HCT116 (cell line): Measurements from ENCODE around the gene ENTPD5. TPM values are rescaled to one million over a fixed set of nuclear protein-coding genes. Genes with fewer than 3 reads are reported as not detected.

Experiments
- ATAC-seq: fragments of 200-7000 bp; cut with Tn5 transposase; 2 replicates; pipeline ENCODE4 v1.9.1; 2020; ENCODE audit warnings: mild to moderate bottlenecking, moderate library complexity
- BruUV-seq: library from RNA; stranded (reverse); fragments of 400-500 nt; replicated peaks from 2 replicates; lab custom pipeline; 2021; lab: Mats Ljungman, UMichigan
- CTCF ChIA-PET: fragments of 300-600 bp; sonication (Branson Sonifier 250); formaldehyde crosslinking; loops from one replicate; lab custom pipeline; 2021; ENCODE audit warnings: antibody characterized with exemption; lab: Charles Lee
- POLR2A ChIA-PET: fragments of 300-600, 350-600 bp; sonication (Branson Sonifier 250); formaldehyde crosslinking; loops from one replicate; lab custom pipeline; 2021; ENCODE audit warnings: antibody characterized with exemption; lab: Charles Lee
- RAD21 ChIA-PET, 2 experiments: fragments of 300-600 bp; sonication (Branson Sonifier 250); formaldehyde crosslinking; loops; one replicate each; lab custom pipeline; 2023; ENCODE audit warnings: low total read pairs in 2 of 2; ENCODE audit not compliant: uncharacterized antibody in 2 of 2, unreplicated experiment in 2 of 2, low non-redundant PET in 1 of 2; lab: Charles Lee
- DNase-seq: peaks from one replicate; pipeline ENCODE4 v3.0.0-alpha.2; 2010; ENCODE audit warnings: low read depth, low spot score
- H2AFZ ChIP-seq: fragments of 200-600 bp; shearing (Covaris generic), sonication (generic); 2 replicates; pipeline ENCODE4 v1.6.1; 2017; ENCODE audit warnings: low read depth, mixed run types, mixed read lengths, antibody characterized with exemption, low read length; ENCODE audit not compliant: poor library complexity, severe bottlenecking
- H3K27ac ChIP-seq: 2 replicates; pipeline ENCODE4 v1.5.1; 2012; ENCODE audit warnings: low read depth, low read length
- H3K27me3 ChIP-seq: fragments of 200-600 bp; sonication (generic); 2 replicates; pipeline ENCODE4 v1.6.1; 2016; ENCODE audit warnings: mixed run types, low read length, mixed read lengths; ENCODE audit not compliant: insufficient read depth
- H3K36me3 ChIP-seq, 2 experiments: fragments of 200-500 bp in 1 of 2; fragments of 200-600 bp in 1 of 2; sonication (Bioruptor generic) in 1 of 2; sonication (generic) in 1 of 2; 2 replicates each; pipeline versions ENCODE4 v1.5.1 to v1.6.1; 2014 to 2016; ENCODE audit warnings: low read length in 2 of 2, inconsistent platforms in 1 of 2, mixed read lengths in 1 of 2, mixed run types in 1 of 2; ENCODE audit not compliant: insufficient read depth in 2 of 2, control insufficient read depth in 1 of 2
- H3K4me1 ChIP-seq, 2 experiments: fragments of 200-600 bp in 1 of 2; sonication (generic) in 1 of 2; 2 replicates each; pipeline versions ENCODE4 v1.5.1 to v1.6.1; 2012 to 2017; ENCODE audit warnings: low read length in 2 of 2, inconsistent platforms in 1 of 2, mild to moderate bottlenecking in 1 of 2, mixed read lengths in 1 of 2, mixed run types in 1 of 2, moderate library complexity in 1 of 2; ENCODE audit not compliant: insufficient read depth in 2 of 2, control insufficient read depth in 1 of 2
- H3K4me2 ChIP-seq: fragments of 200-600 bp; sonication (generic); 2 replicates; pipeline ENCODE4 v1.6.1; 2017; ENCODE audit warnings: mixed run types, low read length, mixed read lengths
- H3K4me3 ChIP-seq, 2 experiments: fragments of 200-600 bp in 1 of 2; sonication (generic) in 1 of 2; replicated peaks in 1 of 2; 2 replicates each; pipeline ENCODE4 v1.5.1; 2011 to 2016; ENCODE audit warnings: low read length in 2 of 2, control low read depth in 1 of 2, low read depth in 1 of 2, mild to moderate bottlenecking in 1 of 2, mixed read lengths in 1 of 2, mixed run types in 1 of 2
- H3K79me2 ChIP-seq: fragments of 200-600 bp; sonication (generic); 2 replicates; pipeline ENCODE4 v1.6.1; 2017; ENCODE audit warnings: mild to moderate bottlenecking, mixed run types, low read length, moderate library complexity, mixed read lengths; ENCODE audit not compliant: insufficient read depth
- H3K9ac ChIP-seq: fragments of 200-600 bp; sonication (generic); 2 replicates; pipeline ENCODE4 v1.6.1; 2016; ENCODE audit warnings: low read length, mixed read lengths
- H3K9me2 ChIP-seq: fragments of 200-600 bp; sonication (generic), shearing (Covaris generic); 2 replicates; pipeline ENCODE4 v1.6.1; 2017; ENCODE audit warnings: mixed run types, mild to moderate bottlenecking, moderate library complexity; ENCODE audit not compliant: insufficient read depth
- H3K9me3 ChIP-seq, 2 experiments: fragments of 200-500 bp in 1 of 2; fragments of 200-600 bp in 1 of 2; sonication (Bioruptor generic) in 1 of 2; sonication (generic) in 1 of 2; 2 replicates each; pipeline ENCODE4 v1.6.1; 2014 to 2017; ENCODE audit warnings: low read length in 2 of 2, mixed read lengths in 2 of 2, inconsistent platforms in 1 of 2, low read depth in 1 of 2, mild to moderate bottlenecking in 1 of 2, mixed run types in 1 of 2, moderate library complexity in 1 of 2; ENCODE audit not compliant: control insufficient read depth in 1 of 2, insufficient read depth in 1 of 2
- H4K20me1 ChIP-seq: fragments of 200-600 bp; sonication (generic), shearing (Covaris generic); 2 replicates; pipeline ENCODE4 v1.6.1; 2017; ENCODE audit warnings: mixed run types, mild to moderate bottlenecking, moderate library complexity; ENCODE audit not compliant: insufficient read depth
- CBX3 ChIP-seq: IDR thresholded peaks from 2 replicates; pipeline ENCODE4 v1.6.1; 2012; ENCODE audit warnings: low read depth
- EGR1 ChIP-seq: IDR thresholded peaks from 2 replicates; pipeline ENCODE4 v1.6.1; 2012; ENCODE audit warnings: low read depth
- EZH2 ChIP-seq: fragments of 200-600 bp; sonication (generic); IDR thresholded peaks from 2 replicates; pipeline ENCODE4 v1.6.1; 2017; ENCODE audit warnings: antibody characterized with exemption, mixed run types
- EZH2phosphoT487 ChIP-seq: fragments of 200-600 bp; IDR thresholded peaks from 2 replicates; pipeline ENCODE4 v1.6.1; 2018; ENCODE audit warnings: antibody characterized with exemption, borderline replicate concordance
- FOSL1 ChIP-seq: IDR thresholded peaks from 2 replicates; pipeline ENCODE4 v1.6.1; 2012; ENCODE audit warnings: low read depth
- JUND ChIP-seq: IDR thresholded peaks from 2 replicates; pipeline ENCODE4 v1.6.1; 2012
- POLR2A ChIP-seq: IDR thresholded peaks from 2 replicates; pipeline ENCODE4 v1.7.0; 2011; ENCODE audit warnings: borderline replicate concordance; ENCODE audit not compliant: insufficient read depth, insufficient read length; ENCODE audit errors: extremely low read depth
- POLR2AphosphoS5 ChIP-seq: IDR thresholded peaks from 2 replicates; pipeline ENCODE4 v1.6.1; 2011; ENCODE audit warnings: mild to moderate bottlenecking, low read depth, low read length, moderate library complexity
- RAD21 ChIP-seq: IDR thresholded peaks from 2 replicates; pipeline ENCODE4 v1.6.1; 2012; ENCODE audit warnings: low read depth, mild to moderate bottlenecking
- SP1 ChIP-seq: IDR thresholded peaks from 2 replicates; pipeline ENCODE4 v1.6.1; 2012; ENCODE audit warnings: low read depth
- TCF7L2 ChIP-seq: IDR thresholded peaks from 2 replicates; pipeline ENCODE4 v1.7.0; 2011; ENCODE audit warnings: borderline replicate concordance, inconsistent platforms; ENCODE audit not compliant: insufficient read depth, insufficient read length; ENCODE audit errors: extremely low read depth
- YY1 ChIP-seq: IDR thresholded peaks from 2 replicates; pipeline ENCODE4 v1.6.1; 2011; ENCODE audit warnings: low read length, low read depth, moderate library complexity, mild to moderate bottlenecking; ENCODE audit not compliant: insufficient replicate concordance; ENCODE audit errors: extremely low read depth
- ZBTB33 ChIP-seq: IDR thresholded peaks from 2 replicates; pipeline ENCODE4 v1.6.1; 2011; ENCODE audit warnings: mild to moderate bottlenecking, low read length, moderate library complexity; ENCODE audit not compliant: insufficient replicate concordance; ENCODE audit errors: extremely low read depth
- ZFX ChIP-seq: fragments of 450-650 bp; IDR thresholded peaks from 2 replicates; pipeline ENCODE4 v1.6.1; 2017
- ZNF274 ChIP-seq: fragments of 200-500 bp; sonication (Bioruptor generic); IDR thresholded peaks from 2 replicates; pipeline ENCODE4 v1.6.1; 2014; ENCODE audit warnings: mild to moderate bottlenecking, low read depth, low read length, inconsistent platforms
- intact Hi-C: fragments of 100-400 bp; cut with micrococcal nuclease; formaldehyde crosslinking; loops from 2 replicates; pipeline ENCODE4 v1.10.0; 2022
- total RNA-seq: library from RNA; stranded (reverse); gene quantifications from one replicate; pipeline ENCODE4 v1.2.1, GENCODE V29; 2021; ENCODE audit not compliant: unreplicated experiment

Gene ENTPD5
- total RNA-seq, 1 experiment from 2014 or later: 14.4 TPM

GRCh38 chr14:73977896-73978295, 41.2 kb downstream of the ENTPD5 start:
- ATAC-seq (no peak), DNase-seq (no peak)
- CTCF ChIA-PET: no interaction called here
- H3K27ac ChIP-seq: no peak overlapping the region
- no peak overlapping the region for H3K4me2 ChIP-seq
- no peaks in the 10 kb centered on the region for H3K27me3 ChIP-seq
- H3K9me2 ChIP-seq: no peaks in the 10 kb centered on the region
- H3K4me3 ChIP-seq: no peak overlapping the region
- H3K36me3 ChIP-seq: peaks cover 0 to 3% of the 10 kb centered on the region in 2 experiments; a peak in 1 of 4 replicates
- H4K20me1 ChIP-seq: no peaks in the 10 kb centered on the region
- no peaks in the 10 kb centered on the region for H3K79me2 ChIP-seq
- no peak overlapping the region for H2AFZ ChIP-seq
- no TSS peak for BruUV-seq
- intact Hi-C loops: no loop called here
- H3K4me1 ChIP-seq: no peaks in the 10 kb centered on the region
- TF ChIP-seq YY1 (no peak), ZFX (no peak), POLR2A (no peak), SP1 (no peak), CBX3 (no peak), ZNF274 (no peak), FOSL1 (no peak)
- no peak overlapping the region for H3K9ac ChIP-seq
- RAD21 ChIA-PET: no interaction called here
- POLR2A ChIA-PET: no interaction called here
- no peaks in the 10 kb centered on the region for H3K9me3 ChIP-seq

- no TSS peak for BruUV-seq
- H3K36me3 ChIP-seq: peaks cover 0 to 5% of the 10 kb centered on the region in 2 experiments; a peak in 1 of 4 replicates
- no peak overlapping the region for H3K4me3 ChIP-seq
- no peak for ATAC-seq
- no peaks in the 10 kb centered on the region for H3K9me3 ChIP-seq
- POLR2A ChIA-PET: no interaction called here
- intact Hi-C loops: no loop called here
- no peaks in the 10 kb centered on the region for H3K27me3 ChIP-seq
- no peak overlapping the region for H3K9ac ChIP-seq
- no peak overlapping the region for H2AFZ ChIP-seq
- CTCF ChIA-PET: no interaction called here
- TF ChIP-seq JUND (no peak), FOSL1 (no peak), POLR2AphosphoS5 (no peak), ZFX (no peak), EZH2 (no peak), ZBTB33 (no peak), SP1 (no peak), TCF7L2 (no peak), EGR1 (no peak), POLR2A (no peak), EZH2phosphoT487 (no peak), RAD21 (no peak)
- H4K20me1 ChIP-seq: no peaks in the 10 kb centered on the region
- H3K4me2 ChIP-seq: no peak overlapping the region
- no peak for DNase-seq
- no peaks in the 10 kb centered on the region for H3K9me2 ChIP-seq
- no peaks in the 10 kb centered on the region for H3K79me2 ChIP-seq
- H3K27ac ChIP-seq: no peak overlapping the region
- H3K4me1 ChIP-seq: no peaks in the 10 kb centered on the region
- RAD21 ChIA-PET: no interaction called here
These were observed 43.0 kb downstream of the ENTPD5 start for GRCh38 chr14:73976125-73976524.
